IPS-NIHi7 (cell line): ENCODE measurements around the gene ST6GALNAC4.
A peak's percentile ranks its signal among the peaks of the same experiment; 100 is the strongest.
"Not testable (repeated sequence)": the region's sequence is repeated elsewhere in the genome, so short reads cannot be mapped to it uniquely, and the experiment has no call there.

Source experiments
- DNase-seq: peaks from one replicate; pipeline ENCODE4 v3.0.0; 2012; ENCODE audit warnings: mixed read lengths; ENCODE audit errors: extremely low spot score

ST6GALNAC4 gene

GRCh38 chr9:127887792-127888191, 29.0 kb downstream of the ST6GALNAC4 start:
- peak; percentile 9 for DNase-seq

GRCh38 chr9:127886401-127886972, 30.4 kb downstream of the ST6GALNAC4 start:
- DNase-seq, result peak; percentile 51

- no peak for DNase-seq
Measured at GRCh38 chr9:127885508-127886281, 31.1 kb downstream of the ST6GALNAC4 start.

GRCh38 chr9:127884976-127885490, 31.8 kb downstream of the ST6GALNAC4 start:
- no peak for DNase-seq

- DNase-seq, result no peak
Measured at GRCh38 chr9:127884427-127884911, 32.4 kb downstream of the ST6GALNAC4 start.

GRCh38 chr9:127883959-127884358, 32.9 kb downstream of the ST6GALNAC4 start:
- DNase-seq, result no peak

- not testable (repeated sequence) for DNase-seq
Measured at GRCh38 chr9:127881715-127882114, 35.1 kb downstream of the ST6GALNAC4 start.

GRCh38 chr9:127880143-127880542, 36.7 kb downstream of the ST6GALNAC4 start:
- no peak for DNase-seq

- DNase-seq, result no peak
Measured at GRCh38 chr9:127878652-127879390, 38.0 kb downstream of the ST6GALNAC4 start.

- no peak for DNase-seq
Measured at GRCh38 chr9:127878001-127878651, 38.7 kb downstream of the ST6GALNAC4 start.

- peak; percentile 76 for DNase-seq
Measured at GRCh38 chr9:127877566-127877998, 39.3 kb downstream of the ST6GALNAC4 start, which contains the start of gene AK1. AK1 (minus strand) TSS chr9:127877675; CDS start chr9:127874617, 3,058 bp downstream.

GRCh38 chr9:127876764-127877562, 39.9 kb downstream of the ST6GALNAC4 start:
- no peak for DNase-seq

- no peak for DNase-seq
Measured at GRCh38 chr9:127876026-127876763, 40.6 kb downstream of the ST6GALNAC4 start.

- no peak for DNase-seq
Measured at GRCh38 chr9:127875306-127875966, 41.4 kb downstream of the ST6GALNAC4 start.

GRCh38 chr9:127874301-127875221, 42.3 kb downstream of the ST6GALNAC4 start:
- no peak for DNase-seq

GRCh38 chr9:127873886-127874285, 43.0 kb downstream of the ST6GALNAC4 start:
- no peak for DNase-seq

GRCh38 chr9:127873223-127873691, 43.6 kb downstream of the ST6GALNAC4 start:
- DNase-seq, result no peak
